ENCODE results near the gene UBN2.
"Not testable (repeated sequence)": the region's sequence is repeated elsewhere in the genome, so short reads cannot be mapped to it uniquely, and the experiment has no call there.

Gene UBN2

DNA sequence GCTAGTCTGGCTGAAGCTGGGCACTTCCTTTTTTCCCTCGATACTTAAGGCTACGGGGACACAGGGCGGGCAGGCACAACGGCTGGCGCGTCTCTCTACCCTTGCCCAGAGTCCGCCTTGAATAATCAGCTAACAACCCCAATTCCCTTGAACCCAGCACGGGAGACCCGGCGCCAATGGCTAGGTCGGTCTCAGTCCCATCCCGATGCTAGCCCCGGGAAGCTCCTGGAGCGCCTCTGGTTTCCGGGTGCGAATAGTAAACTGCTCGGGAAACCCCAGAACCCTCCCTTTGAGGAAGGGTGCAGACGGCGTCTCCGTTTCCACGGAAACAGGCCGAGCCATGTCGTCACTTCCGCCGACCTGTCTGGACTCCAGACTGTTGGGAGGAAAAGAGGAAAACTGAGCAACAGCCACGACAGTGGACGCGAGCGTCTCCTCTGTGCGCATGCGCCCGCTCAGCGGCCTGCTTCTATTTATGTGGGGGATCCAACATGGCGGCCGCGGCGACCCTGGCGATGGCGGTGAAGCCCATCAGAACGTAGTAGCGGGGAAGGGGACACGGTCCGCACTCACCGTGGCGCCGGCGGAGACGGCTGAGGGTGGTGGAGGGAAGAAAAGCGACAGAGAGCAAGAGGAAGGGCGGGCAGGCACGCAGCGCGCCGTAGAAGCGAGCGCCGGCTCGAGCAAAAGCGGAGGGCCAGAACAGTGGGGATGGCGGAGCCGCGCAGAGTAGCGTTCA, at the start of gene UBN2:
UBN2 (plus strand) TSS at position 464 of the 739 bp plus-strand sequence; CDS start at position 712, 248 bp downstream.
- DNase-seq = peak; percentile 97

- DNase-seq = peak; percentile 50
Observed at GRCh38 chr7:139181404-139181803, 49.6 kb upstream of the UBN2 start.

DNA sequence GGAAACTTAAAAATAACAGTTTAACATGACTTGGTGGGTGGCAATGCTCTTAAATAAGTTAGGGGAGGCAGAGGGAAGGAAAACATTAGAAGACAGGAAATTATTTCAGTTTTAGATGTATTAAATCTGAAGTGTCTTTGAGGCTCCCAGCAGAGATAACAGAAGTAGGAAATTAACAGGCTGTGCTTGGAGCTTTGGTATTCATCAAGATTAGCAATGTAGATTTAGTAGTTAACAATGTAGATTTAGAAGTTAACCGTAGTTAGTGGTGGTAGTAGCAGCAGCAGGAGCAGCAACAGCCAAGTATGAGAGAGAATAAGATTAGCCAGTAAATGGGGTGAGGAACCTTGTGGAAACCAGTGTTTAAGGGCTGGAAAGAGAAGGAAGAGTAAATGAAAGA, 48.7 kb upstream of the UBN2 start:
- no peak for DNase-seq

DNA sequence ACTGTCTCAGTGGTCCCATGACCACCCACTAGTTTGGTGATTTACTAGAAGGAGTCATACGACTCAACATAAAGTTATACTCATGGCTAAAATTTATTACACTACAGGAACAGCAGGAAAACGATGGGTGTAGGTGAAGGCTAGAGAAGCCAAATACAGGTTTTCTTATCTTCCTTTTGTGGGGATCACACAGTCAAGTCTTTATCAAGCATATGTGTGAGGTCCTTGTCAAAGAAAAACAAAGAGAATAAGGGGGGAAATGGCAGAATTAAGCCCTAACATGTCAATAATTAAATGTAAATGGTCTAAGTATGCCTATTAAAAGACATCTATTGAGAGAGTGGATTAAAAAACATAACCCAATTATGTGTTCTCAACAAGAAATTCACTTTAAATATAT, 47.8 kb upstream of the UBN2 start:
- no peak for DNase-seq

GRCh38 chr7:139183878-139184338, 47.1 kb upstream of the UBN2 start:
- no peak for DNase-seq

DNA sequence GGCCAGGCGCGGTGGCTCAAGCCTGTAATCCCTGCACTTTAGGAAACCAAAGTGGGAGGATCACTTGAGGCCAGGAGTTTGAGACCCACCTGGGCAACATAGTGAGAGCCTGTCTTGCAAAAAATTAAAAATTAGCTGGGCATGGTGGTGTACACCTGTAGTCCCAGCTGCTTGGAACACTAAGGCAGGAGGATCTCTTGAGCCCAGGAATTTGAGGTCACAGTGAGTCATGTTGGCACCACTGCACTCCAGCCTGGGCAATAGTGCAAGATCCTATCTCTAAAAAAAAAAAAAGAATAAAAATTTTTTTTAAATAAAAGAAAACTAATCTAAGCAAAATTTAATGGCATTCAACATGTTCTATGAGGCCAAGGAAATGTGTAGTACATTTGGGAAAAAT, 44.9 kb upstream of the UBN2 start:
- DNase-seq = no peak

DNA sequence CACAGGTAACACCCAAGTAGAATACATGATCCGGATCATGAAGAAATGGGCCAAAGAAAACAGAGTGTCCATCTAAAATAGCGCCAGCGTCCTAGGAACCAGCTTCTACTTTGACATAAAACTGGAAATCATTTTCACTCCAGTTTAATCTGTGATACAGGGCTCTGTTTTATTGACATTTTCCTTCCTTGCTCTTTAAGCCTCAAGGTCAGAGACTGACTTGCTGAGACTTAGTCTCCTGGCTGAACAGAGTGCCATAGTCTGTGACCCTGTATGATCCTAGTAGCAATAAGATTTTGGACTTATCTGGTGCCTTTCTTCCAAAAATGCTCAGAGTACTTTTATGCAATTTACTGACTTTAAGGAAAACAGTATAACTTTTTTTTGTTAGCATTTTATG, 41.7 kb upstream of the UBN2 start:
- DNase-seq = no peak

DNA sequence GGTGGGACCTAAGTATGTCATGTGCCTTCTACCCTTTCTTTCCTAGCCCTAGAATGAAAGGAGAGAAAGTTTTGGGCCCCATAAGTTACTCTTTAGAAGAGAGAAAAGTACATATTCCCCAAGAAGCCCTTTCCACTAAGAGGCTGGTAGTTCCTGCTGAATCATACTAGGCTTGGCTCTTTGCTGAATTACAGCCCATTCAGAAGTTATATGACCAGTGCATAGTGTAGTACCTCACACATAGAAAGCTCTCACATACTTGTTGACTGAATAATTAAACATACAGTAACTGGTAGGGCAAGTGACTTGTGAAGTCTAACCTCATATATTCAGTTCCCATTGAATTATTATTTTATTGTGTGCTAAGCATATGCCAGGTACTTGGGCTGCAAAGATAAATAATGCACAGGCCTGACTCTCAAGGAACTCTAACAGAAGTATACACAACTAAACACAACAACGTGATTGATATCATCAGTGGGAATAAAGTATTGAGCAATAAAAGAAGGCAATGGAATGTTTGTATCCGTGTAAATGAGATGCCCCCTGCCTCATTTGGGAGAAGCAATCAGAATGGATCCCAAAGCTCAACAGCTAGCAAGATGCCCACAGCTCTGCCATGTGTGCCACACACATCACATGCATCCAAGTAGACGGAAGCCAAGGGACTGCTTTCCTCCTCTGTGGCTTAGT, 38.9 kb upstream of the UBN2 start:
- no peak for DNase-seq

- DNase-seq = no peak
Observed at GRCh38 chr7:139200382-139200781, 30.7 kb upstream of the UBN2 start.

DNA sequence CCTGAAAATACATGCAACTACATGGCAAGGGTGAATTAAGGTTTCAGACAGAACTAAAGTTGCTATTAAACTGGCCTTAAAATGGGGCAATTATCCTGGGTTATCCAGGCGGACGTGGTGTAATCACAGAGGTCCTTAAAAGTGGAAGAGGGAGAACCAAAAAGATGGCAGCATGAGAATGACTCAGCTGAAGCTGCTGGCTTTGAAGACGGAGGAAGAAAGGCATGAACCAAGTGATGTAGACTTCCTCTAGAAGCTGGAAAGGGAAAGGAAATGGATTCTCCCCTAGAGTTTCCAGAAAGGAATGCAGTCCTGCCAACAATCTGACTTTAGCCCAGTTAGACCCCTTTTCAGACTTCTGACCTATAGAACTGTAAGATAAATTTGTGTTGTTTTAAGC, 27.0 kb upstream of the UBN2 start:
- no peak for DNase-seq

DNA sequence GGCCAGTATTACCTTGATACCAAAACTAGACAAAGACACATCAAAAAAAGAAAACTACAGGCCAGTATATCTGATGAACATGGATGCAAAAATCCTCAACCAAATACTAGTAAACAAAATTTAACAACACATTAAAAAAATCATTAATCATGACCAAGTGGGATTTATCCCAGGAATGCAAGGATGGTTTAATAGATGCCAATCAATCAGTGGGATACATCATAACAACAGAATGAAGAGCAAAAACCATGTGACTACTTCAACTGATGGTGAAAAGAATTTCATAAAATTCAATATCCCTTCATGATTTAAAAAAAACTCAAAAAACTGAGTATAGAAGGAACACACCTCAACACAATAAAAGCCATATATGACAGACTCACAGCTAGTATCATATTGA, 25.2 kb upstream of the UBN2 start:
- DNase-seq = no peak

DNA sequence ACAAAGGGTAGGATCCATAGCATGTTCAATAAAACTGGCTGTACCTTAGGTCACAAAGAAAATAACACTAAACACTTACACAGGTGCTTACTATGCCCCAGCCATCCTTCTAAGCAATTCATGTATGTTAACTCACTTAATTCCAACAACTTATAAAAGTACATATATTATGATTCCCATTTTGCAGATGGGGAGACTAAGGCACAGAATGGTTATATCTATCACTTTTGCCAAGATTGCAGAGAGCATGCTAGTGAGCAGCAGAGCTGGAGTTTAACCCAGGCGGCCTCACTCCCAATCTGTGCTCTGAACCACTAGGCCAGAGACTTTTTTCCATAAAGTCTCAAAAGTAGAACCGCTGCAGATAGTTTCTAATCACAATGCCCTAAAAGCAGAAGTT, 18.9 kb upstream of the UBN2 start:
- DNase-seq = no peak

DNA sequence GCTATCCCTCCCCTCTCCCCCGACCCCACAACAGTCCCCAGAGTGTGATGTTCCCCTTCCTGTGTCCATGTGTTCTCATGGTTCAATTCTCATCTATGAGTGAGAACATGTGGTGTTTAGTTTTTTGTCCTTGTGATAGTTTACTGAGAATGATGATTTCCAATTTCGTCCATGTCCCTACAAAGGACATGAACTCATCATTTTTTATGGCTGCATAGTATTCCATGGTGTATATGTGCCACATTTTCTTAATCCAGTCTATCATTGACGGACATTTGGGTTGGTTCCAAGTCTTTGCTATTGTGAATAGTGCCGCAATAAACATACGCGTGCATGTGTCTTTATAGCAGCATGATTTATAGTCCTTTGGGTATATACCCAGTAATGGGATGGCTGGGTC, 17.5 kb upstream of the UBN2 start:
- not testable (repeated sequence) for DNase-seq

DNA sequence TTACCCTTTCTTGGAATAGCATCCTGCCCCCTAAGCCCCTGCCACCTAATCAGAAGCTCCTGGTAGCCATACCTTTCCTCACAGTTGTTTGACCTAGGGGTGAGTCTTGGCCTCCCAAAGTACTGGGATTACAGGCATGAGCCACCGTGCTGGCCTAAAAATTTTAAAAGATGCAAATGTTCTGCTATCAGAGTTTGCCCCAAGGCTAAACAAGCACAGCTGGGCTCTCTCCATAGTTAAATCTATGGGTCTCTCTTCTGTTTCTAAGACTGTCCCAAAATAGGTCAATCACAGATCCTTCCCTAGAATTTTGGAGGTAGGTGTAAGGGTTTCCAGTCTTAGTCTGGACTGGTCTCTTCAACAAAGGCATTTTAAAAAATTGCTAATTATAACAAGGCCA, 12.9 kb upstream of the UBN2 start:
- no peak for DNase-seq

GRCh38 chr7:139224219-139224618, 6.8 kb upstream of the UBN2 start:
- no peak for DNase-seq

- DNase-seq = not testable (repeated sequence)
Observed at GRCh38 chr7:139224836-139225235, 6.2 kb upstream of the UBN2 start.

DNA sequence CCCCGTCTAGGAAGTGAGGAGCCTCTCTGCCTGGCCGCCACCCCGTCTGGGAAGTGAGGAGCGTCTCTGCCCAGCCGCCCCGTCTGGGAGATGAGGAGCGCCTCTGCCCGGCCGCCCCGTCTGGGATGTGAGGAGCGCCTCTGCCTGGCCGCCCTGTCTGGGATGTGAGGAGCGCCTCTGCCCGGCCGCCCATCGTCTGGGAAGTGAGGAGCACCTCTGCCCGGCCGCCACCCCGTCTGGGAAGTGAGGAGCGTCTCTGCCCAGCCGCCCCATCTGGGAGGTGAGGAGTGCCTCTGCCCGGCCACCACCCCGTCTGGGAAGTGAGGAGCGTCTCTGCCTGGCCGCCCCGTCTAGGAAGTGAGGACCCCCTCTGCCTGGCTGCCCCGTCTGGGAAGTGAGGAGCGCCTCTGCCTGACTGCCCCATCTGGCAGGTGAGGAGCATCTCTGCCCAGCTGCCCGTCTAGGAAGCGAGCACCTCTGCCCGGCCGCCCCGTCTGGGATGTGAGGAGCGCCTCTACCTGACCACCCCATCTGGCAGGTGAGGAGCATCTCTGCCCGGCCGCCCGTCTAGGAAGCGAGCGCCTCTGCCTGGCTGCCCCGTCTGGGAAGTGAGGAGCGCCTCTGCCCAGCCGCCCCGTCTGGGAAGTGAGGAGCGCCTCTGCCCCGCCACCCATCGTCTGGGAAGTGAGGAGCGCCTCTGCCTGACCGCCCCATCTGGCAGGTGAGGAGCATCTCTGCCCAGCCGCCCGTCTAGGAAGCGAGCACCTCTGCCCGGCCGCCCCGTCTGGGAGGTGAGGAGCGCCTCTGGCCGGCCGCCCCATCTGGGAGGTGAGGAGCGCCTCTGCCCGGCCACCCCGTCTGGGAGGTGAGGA, 5.5 kb upstream of the UBN2 start:
- DNase-seq = not testable (repeated sequence)

GRCh38 chr7:139226158-139226515, 4.9 kb upstream of the UBN2 start:
- not testable (repeated sequence) for DNase-seq

DNA sequence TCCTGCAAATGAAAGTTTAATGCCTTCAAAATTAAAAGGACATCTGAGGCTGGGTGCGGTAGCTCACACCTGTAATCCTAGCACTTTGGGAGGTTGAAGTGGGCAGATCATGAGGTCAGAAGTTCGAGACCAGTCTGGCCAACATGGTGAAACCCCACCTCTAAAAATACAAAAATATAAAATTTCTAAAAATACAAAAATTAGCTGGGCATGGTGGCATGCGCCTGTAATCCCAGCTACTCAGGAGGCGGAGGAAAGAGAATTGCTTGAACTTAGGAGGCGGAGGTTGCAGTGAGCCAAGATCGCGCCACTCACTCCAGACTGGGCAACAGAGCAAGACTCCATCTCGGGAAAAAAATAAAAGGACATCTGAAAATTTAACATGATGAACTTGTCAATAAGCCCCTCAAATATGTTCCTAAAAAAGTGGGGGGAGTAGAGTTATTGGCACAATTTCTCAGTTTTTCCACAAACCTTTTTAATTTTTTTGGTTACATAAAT, 4.0 kb upstream of the UBN2 start:
- not testable (repeated sequence) for DNase-seq

GRCh38 chr7:139230023-139230422, 1.0 kb upstream of the UBN2 start:
- no peak for DNase-seq

- DNase-seq = no peak
Observed at GRCh38 chr7:139230484-139230773, 608 bp upstream of the UBN2 start.

GRCh38 chr7:139231513-139232376, 708 bp downstream of the UBN2 start:
- peak; percentile 30 for DNase-seq

DNA sequence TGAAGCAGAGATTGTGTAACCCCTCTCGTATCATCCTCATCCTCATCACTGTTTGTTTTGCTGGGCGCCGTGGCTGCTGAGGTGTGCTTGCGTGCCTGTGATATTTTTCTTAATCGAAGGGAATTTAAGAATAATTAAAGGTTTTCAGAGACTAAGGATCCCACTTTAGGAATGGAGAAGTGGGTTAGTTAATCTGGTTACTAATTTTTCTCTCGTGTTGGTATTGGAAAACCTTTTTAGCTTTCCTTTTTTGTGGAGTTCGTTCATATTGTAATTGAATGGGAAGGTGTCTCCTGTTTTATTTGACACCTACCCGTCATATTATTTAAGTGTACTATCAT, 1.3 kb downstream of the UBN2 start:
- no peak for DNase-seq
